Adrenal gland (tissue), 5 donors: Measurements from ENCODE around the gene BPIFB1.

Experiments
- CTCF ChIP-seq, 6 experiments: fragments of 450-650 bp in 4 of 6; fragments of 200-600 bp in 2 of 6; sonication (generic) in 1 of 6; IDR thresholded peaks; 1 replicate in 5 of 6; 2 replicates in 1 of 6; pipeline versions ENCODE4 v1.5.1 to v1.8.0; 2016 to 2021; ENCODE audit warnings: antibody characterized with exemption in 6 of 6, mild to moderate bottlenecking in 2 of 6, moderate library complexity in 1 of 6
- POLR2A ChIP-seq, 2 donors: fragments of 450-650 bp; IDR thresholded peaks; one replicate each; pipeline ENCODE4 v1.6.1; 2017; ENCODE audit warnings: antibody characterized with exemption in 2 of 2, mild to moderate bottlenecking in 2 of 2, moderate library complexity in 1 of 2
- donor health status: DM: no; HTN: no; CAD: no.

- TF ChIP-seq CTCF (IDR thresholded peaks at IDR 0.05), result no peak
- TF ChIP-seq POLR2A (IDR thresholded peaks at IDR 0.05), result no peak
These were observed 30.8 kb downstream of the BPIFB1 start for GRCh38 chr20:33313686-33314314.
